HepG2 (cell line): ENCODE data around the gene CSNK1D. TPM values are rescaled to one million over a fixed set of nuclear protein-coding genes. Genes with fewer than 3 reads are reported as not detected.

ENCODE experiments used
- ARID2 ChIP-seq: sonication (generic); formaldehyde crosslinking; IDR thresholded peaks from 2 replicates; pipeline ENCODE4 v1.8.1; 2022; ENCODE audit warnings: mild to moderate bottlenecking, missing genetic modification reagents, borderline replicate concordance
- DNMT1 ChIP-seq: sonication (generic); formaldehyde crosslinking; IDR thresholded peaks from 2 replicates; pipeline ENCODE4 v1.5.1; 2020; ENCODE audit warnings: mild to moderate bottlenecking, missing genetic modification reagents
- ELF4 ChIP-seq: sonication (generic); formaldehyde crosslinking; IDR thresholded peaks from 2 replicates; pipeline ENCODE4 v1.5.0; 2020; ENCODE audit warnings: missing genetic modification reagents, mild to moderate bottlenecking, moderate library complexity, borderline replicate concordance
- FOSL2 ChIP-seq: sonication (generic); formaldehyde crosslinking; IDR thresholded peaks from 2 replicates; pipeline ENCODE4 v1.4.0; 2020; ENCODE audit warnings: missing genetic modification reagents
- GABPA ChIP-seq, 2 experiments: IDR thresholded peaks; 2 replicates each; pipeline ENCODE4 v1.6.1; 2011 to 2016; ENCODE audit warnings: low read depth in 2 of 2, low read length in 1 of 2, missing biosample characterization in 1 of 2, missing genetic modification characterization in 1 of 2
- HCFC1 ChIP-seq: fragments of 150-350 bp; IDR thresholded peaks from 2 replicates; pipeline ENCODE4 v1.6.1; 2014; ENCODE audit warnings: low read depth, low read length
- HOXA3 ChIP-seq: sonication (generic); formaldehyde crosslinking; IDR thresholded peaks from 2 replicates; pipeline ENCODE4 v1.5.0; 2020; ENCODE audit warnings: missing genetic modification reagents
- KLF11 ChIP-seq: IDR thresholded peaks from 2 replicates; pipeline ENCODE4 v1.6.1; 2016; ENCODE audit warnings: missing compliant biosample characterization
- MTA3 ChIP-seq: sonication (generic); formaldehyde crosslinking; IDR thresholded peaks from 2 replicates; pipeline ENCODE4 v1.4.0; 2020; ENCODE audit warnings: missing genetic modification reagents
- NBN ChIP-seq: fragments of 450-650 bp; conservative IDR thresholded peaks from 2 replicates; pipeline ENCODE4 v1.6.1; 2017
- NFE2 ChIP-seq: sonication (generic); formaldehyde crosslinking; IDR thresholded peaks from 2 replicates; pipeline ENCODE4 v1.4.0; 2020; ENCODE audit warnings: missing genetic modification reagents
- NR0B2 ChIP-seq: sonication (generic); formaldehyde crosslinking; IDR thresholded peaks from 2 replicates; pipeline ENCODE4 v1.4.0; 2020; ENCODE audit warnings: mild to moderate bottlenecking, missing genetic modification reagents
- PITX1 ChIP-seq: sonication (generic); formaldehyde crosslinking; IDR thresholded peaks from 2 replicates; pipeline ENCODE4 v1.5.1; 2020; ENCODE audit warnings: mild to moderate bottlenecking, missing genetic modification reagents
- SPEN ChIP-seq: sonication (generic); formaldehyde crosslinking; IDR thresholded peaks from 2 replicates; pipeline ENCODE4 v1.5.1; 2020; ENCODE audit warnings: low read depth, mild to moderate bottlenecking, missing genetic modification reagents
- SUZ12 ChIP-seq: fragments of 150-350 bp; IDR thresholded peaks from 2 replicates; pipeline ENCODE4 v1.6.1; 2014; ENCODE audit warnings: low read depth, low read length
- ZNF12 ChIP-seq: sonication (generic); formaldehyde crosslinking; IDR thresholded peaks from 2 replicates; pipeline ENCODE4 v1.5.0; 2020; ENCODE audit warnings: missing genetic modification reagents
- ZNF558 ChIP-seq: sonication (generic); formaldehyde crosslinking; IDR thresholded peaks from 2 replicates; pipeline ENCODE4 v1.9.0; 2022; ENCODE audit warnings: mild to moderate bottlenecking, missing genetic modification reagents, borderline replicate concordance
- ZNF569 ChIP-seq: sonication (generic); formaldehyde crosslinking; IDR thresholded peaks from 2 replicates; pipeline ENCODE4 v1.5.0; 2020; ENCODE audit warnings: mild to moderate bottlenecking, missing genetic modification reagents, moderate library complexity, borderline replicate concordance
- ZNF75D ChIP-seq: sonication (generic); formaldehyde crosslinking; IDR thresholded peaks from 2 replicates; pipeline ENCODE4 v1.8.1; 2023; ENCODE audit warnings: missing genetic modification reagents, mild to moderate bottlenecking, borderline replicate concordance
- ZNF816 ChIP-seq: sonication (generic); formaldehyde crosslinking; IDR thresholded peaks from 2 replicates; pipeline ENCODE4 v1.8.0; 2022; ENCODE audit warnings: missing genetic modification reagents, mild to moderate bottlenecking, borderline replicate concordance
- ZNF879 ChIP-seq: sonication (generic); formaldehyde crosslinking; IDR thresholded peaks from 2 replicates; pipeline ENCODE4 v1.8.1; 2023; ENCODE audit warnings: missing genetic modification reagents
- ZSCAN25 ChIP-seq: sonication (generic); formaldehyde crosslinking; IDR thresholded peaks from 2 replicates; pipeline ENCODE4 v1.8.0; 2022; ENCODE audit warnings: mild to moderate bottlenecking, missing genetic modification reagents
- ZZZ3 ChIP-seq: sonication (generic); formaldehyde crosslinking; IDR thresholded peaks from 2 replicates; pipeline ENCODE4 v1.4.0; 2020; ENCODE audit warnings: missing genetic modification reagents, mild to moderate bottlenecking, borderline replicate concordance
- polyA plus RNA-seq, 8 experiments: library from polyadenylated mRNA; depleted of rRNA in 3 of 8; stranded (reverse) in 7 of 8; unstranded in 1 of 8; fragments of >200 nt; fragmentation: Illumina TruSeq in 4 of 8; extraction: Trizol in 4 of 8; gene quantifications; 2 replicates each; pipeline versions ENCODE4 v1.2.1 to v1.2.3, GENCODE V29; 2011 to 2016; ENCODE audit warnings: low read depth in 4 of 8, missing spikeins in 1 of 8, mixed read lengths in 1 of 8; ENCODE audit not compliant: insufficient read depth in 1 of 8
- total RNA-seq, 5 experiments: library from RNA; depleted of rRNA; stranded (reverse); fragments of >200 nt; fragmentation: Illumina TruSeq; extraction: Trizol; gene quantifications; 2 replicates each; pipeline ENCODE4 v1.2.3, GENCODE V29; 2016; ENCODE audit warnings: low read depth in 1 of 5
- TF ChIP-seq, protein P1 (sequence below): sonication (generic); formaldehyde crosslinking; IDR thresholded peaks from 2 replicates; pipeline ENCODE4 v1.8.1; 2023; ENCODE audit warnings: missing genetic modification reagents, mild to moderate bottlenecking, borderline replicate concordance
- TF ChIP-seq, protein P2 (sequence below): sonication (generic); formaldehyde crosslinking; IDR thresholded peaks from 2 replicates; pipeline ENCODE4 v1.4.0; 2020; ENCODE audit warnings: missing genetic modification reagents, mild to moderate bottlenecking, borderline replicate concordance
- TF ChIP-seq, protein P3 (sequence below): sonication (generic); formaldehyde crosslinking; IDR thresholded peaks from 2 replicates; pipeline ENCODE4 v1.5.1; 2020; ENCODE audit warnings: missing genetic modification reagents, mild to moderate bottlenecking, borderline replicate concordance

CSNK1D gene
- total and polyA plus RNA-seq, 2 of the 13 experiments (the other 11 are each of a cell fraction or from before 2014, with no cell fraction given): 31.5 to 128 TPM

DNA sequence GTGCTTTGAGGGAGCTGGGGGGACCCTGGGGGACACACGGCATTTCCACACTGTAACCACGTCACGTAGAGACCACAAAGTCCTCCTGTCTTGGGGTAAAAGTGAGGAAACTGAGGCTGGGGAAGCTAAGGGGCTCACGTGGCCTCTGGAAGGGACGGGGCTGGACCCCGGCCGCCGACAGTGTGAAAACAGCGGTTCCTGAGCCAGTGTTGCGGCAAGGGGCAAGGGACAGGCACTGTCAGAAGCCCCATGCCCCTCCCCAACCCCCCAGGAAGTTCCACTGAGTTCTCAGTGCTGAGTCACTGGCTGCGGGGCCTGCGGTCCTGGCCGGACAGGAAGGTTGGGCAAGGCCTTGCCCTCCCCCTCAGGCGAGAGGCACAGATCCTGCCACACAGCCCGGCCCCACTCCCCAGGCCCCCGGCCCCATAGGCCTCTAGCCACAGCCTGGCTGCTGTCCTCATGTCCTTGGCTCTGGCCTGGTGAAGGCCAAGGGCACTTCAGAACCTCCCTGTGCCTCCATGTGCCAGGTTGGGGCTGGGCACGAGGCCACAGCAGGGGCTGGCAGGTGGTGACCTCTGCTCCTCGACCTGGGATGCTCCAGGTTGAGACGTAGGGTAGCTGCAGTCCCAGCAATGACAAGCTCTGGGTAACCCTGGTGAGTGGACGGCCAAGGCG, 55.8 kb downstream of the CSNK1D start (continued):
- TF ChIP-seq NR0B2 (CRISPR knock-in tag) (0 out of 2 replicates have a peak, but pooled peaks have one; percentile 45), SUZ12 (no peak), ZNF569 (CRISPR knock-in tag) (no peak), HOXA3 (CRISPR knock-in tag) (peak; percentile 76), NBN (no peak), MTA3 (no peak), ZNF75D (CRISPR knock-in tag) (0 out of 2 replicates have a peak, but pooled peaks have one; percentile 15), FOSL2 (CRISPR knock-in tag) (peak; percentile 98), ZNF879 (CRISPR knock-in tag) (peak; percentile 93), DNMT1 (CRISPR knock-in tag) (0 out of 2 replicates have a peak, but pooled peaks have one; percentile 68), NFE2 (CRISPR knock-in tag) (peak; percentile 95), KLF11 (CRISPR knock-in tag) (peak; percentile 87), SPEN (CRISPR knock-in tag) (peak; percentile 88; the same call in 1 of the 2 replicates), ARID2 (0 out of 2 replicates have a peak, but pooled peaks have one; percentile 22), ELF4 (no peak), ZSCAN25 (CRISPR knock-in tag) (no peak; the same call in 1 of the 2 replicates), ZNF558 (CRISPR knock-in tag) (no peak), ZZZ3 (CRISPR knock-in tag) (peak; percentile 23), PITX1 (CRISPR knock-in tag) (no peak), HCFC1 (no peak; the same call in 1 of the 2 replicates), ZNF816 (0 out of 2 replicates have a peak, but pooled peaks have one; percentile 42), GABPA (IDR thresholded peaks at IDR 0.05; ENCODE audit: low read depth, low read length) (peak; percentile 55), GABPA (CRISPR knock-in tag; IDR thresholded peaks at IDR 0.05; ENCODE audit: low read depth) (peak; percentile 77), ZNF12 (CRISPR knock-in tag) (no peak; the same call in none of the 2 replicates)
- TF ChIP-seq, protein P1, sequence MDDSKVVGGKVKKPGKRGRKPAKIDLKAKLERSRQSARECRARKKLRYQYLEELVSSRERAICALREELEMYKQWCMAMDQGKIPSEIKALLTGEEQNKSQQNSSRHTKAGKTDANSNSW (CRISPR knock-in tag): no peak; the same call in 1 of the 2 replicates
- TF ChIP-seq, protein P2, sequence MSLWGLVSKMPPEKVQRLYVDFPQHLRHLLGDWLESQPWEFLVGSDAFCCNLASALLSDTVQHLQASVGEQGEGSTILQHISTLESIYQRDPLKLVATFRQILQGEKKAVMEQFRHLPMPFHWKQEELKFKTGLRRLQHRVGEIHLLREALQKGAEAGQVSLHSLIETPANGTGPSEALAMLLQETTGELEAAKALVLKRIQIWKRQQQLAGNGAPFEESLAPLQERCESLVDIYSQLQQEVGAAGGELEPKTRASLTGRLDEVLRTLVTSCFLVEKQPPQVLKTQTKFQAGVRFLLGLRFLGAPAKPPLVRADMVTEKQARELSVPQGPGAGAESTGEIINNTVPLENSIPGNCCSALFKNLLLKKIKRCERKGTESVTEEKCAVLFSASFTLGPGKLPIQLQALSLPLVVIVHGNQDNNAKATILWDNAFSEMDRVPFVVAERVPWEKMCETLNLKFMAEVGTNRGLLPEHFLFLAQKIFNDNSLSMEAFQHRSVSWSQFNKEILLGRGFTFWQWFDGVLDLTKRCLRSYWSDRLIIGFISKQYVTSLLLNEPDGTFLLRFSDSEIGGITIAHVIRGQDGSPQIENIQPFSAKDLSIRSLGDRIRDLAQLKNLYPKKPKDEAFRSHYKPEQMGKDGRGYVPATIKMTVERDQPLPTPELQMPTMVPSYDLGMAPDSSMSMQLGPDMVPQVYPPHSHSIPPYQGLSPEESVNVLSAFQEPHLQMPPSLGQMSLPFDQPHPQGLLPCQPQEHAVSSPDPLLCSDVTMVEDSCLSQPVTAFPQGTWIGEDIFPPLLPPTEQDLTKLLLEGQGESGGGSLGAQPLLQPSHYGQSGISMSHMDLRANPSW (CRISPR knock-in tag): no peak
- TF ChIP-seq, protein P3, sequence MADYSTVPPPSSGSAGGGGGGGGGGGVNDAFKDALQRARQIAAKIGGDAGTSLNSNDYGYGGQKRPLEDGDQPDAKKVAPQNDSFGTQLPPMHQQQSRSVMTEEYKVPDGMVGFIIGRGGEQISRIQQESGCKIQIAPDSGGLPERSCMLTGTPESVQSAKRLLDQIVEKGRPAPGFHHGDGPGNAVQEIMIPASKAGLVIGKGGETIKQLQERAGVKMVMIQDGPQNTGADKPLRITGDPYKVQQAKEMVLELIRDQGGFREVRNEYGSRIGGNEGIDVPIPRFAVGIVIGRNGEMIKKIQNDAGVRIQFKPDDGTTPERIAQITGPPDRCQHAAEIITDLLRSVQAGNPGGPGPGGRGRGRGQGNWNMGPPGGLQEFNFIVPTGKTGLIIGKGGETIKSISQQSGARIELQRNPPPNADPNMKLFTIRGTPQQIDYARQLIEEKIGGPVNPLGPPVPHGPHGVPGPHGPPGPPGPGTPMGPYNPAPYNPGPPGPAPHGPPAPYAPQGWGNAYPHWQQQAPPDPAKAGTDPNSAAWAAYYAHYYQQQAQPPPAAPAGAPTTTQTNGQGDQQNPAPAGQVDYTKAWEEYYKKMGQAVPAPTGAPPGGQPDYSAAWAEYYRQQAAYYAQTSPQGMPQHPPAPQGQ: no peak
